GM18511 (cell line): ENCODE data around the gene GNL2.
A peak's percentile ranks its signal among the peaks of the same experiment; 100 is the strongest.

Experiments used
- ATAC-seq: cut with Tn5 transposase; IDR thresholded peaks from one replicate; pipeline ENCODE4 v1.9.1; 2021; ENCODE audit warnings: mild to moderate bottlenecking, moderate library complexity; ENCODE audit not compliant: unreplicated experiment

Gene GNL2

GRCh38 chr1:37595440-37596181 lies at the start of gene GNL2:
Gene GNL2, minus strand, starts transcription at chr1:37595937. Its CDS starts 115 bp downstream, at chr1:37595822.
- ATAC-seq = peak; percentile 97

- no peak for ATAC-seq
These were observed 45.3 kb upstream of the GNL2 start for GRCh38 chr1:37641059-37641458.

- ATAC-seq = no peak
These were observed 40.7 kb upstream of the GNL2 start for GRCh38 chr1:37636435-37636834.

GRCh38 chr1:37634992-37635902 lies 39.5 kb upstream of the GNL2 start:
- no peak for ATAC-seq

GRCh38 chr1:37634244-37634991 lies 38.7 kb upstream of the GNL2 start, which contains the start of gene RSPO1:
Gene RSPO1, minus strand, starts transcription at chr1:37634892. Its CDS starts 5,231 bp downstream, at chr1:37629661.
- ATAC-seq = no peak

- ATAC-seq = no peak
These were observed 38.2 kb upstream of the GNL2 start for GRCh38 chr1:37633938-37634243.

GRCh38 chr1:37633040-37633937 lies 37.6 kb upstream of the GNL2 start:
- no peak for ATAC-seq

- no peak for ATAC-seq
These were observed 35.3 kb upstream of the GNL2 start for GRCh38 chr1:37631036-37631435.

GRCh38 chr1:37630426-37631028 lies 34.8 kb upstream of the GNL2 start:
- ATAC-seq = no peak

GRCh38 chr1:37629726-37630425 lies 34.1 kb upstream of the GNL2 start:
- ATAC-seq = no peak

- no peak for ATAC-seq
These were observed 33.3 kb upstream of the GNL2 start for GRCh38 chr1:37629008-37629407.

- no peak for ATAC-seq
These were observed 32.4 kb upstream of the GNL2 start for GRCh38 chr1:37628026-37628556.

GRCh38 chr1:37622131-37622530 lies 26.4 kb upstream of the GNL2 start:
- ATAC-seq = no peak

- no peak for ATAC-seq
These were observed 25.7 kb upstream of the GNL2 start for GRCh38 chr1:37621326-37621870.

GRCh38 chr1:37620707-37621106 lies 25.0 kb upstream of the GNL2 start:
- ATAC-seq = no peak

- ATAC-seq = no peak
These were observed 20.6 kb upstream of the GNL2 start for GRCh38 chr1:37616330-37616729.

GRCh38 chr1:37614105-37614504 lies 18.4 kb upstream of the GNL2 start:
- no peak for ATAC-seq

GRCh38 chr1:37612186-37612585 lies 16.4 kb upstream of the GNL2 start:
- no peak for ATAC-seq

GRCh38 chr1:37609994-37610393 lies 14.3 kb upstream of the GNL2 start:
- ATAC-seq = no peak
